ENCODE measurements around the gene SNAP47.

Gene SNAP47

GRCh38 chr1:227781314-227781930 lies 46.2 kb downstream of the SNAP47 start:
- DNase-seq (ENCODE audit: low read depth in 2 of 2), result no peak

GRCh38 chr1:227782226-227782625 lies 47.0 kb downstream of the SNAP47 start:
- no peak for DNase-seq (ENCODE audit: low read depth in 2 of 2)

GRCh38 chr1:227785094-227785804 lies 50.0 kb downstream of the SNAP47 start:
- DNase-seq (ENCODE audit: low read depth in 2 of 2), result no peak

GRCh38 chr1:227785805-227786671 lies 50.8 kb downstream of the SNAP47 start:
- DNase-seq (ENCODE audit: low read depth in 2 of 2), result no peak

GRCh38 chr1:227786673-227787512 lies 51.7 kb downstream of the SNAP47 start:
- DNase-seq (ENCODE audit: low read depth in 2 of 2), result no peak

GRCh38 chr1:227787513-227788270 lies 52.5 kb downstream of the SNAP47 start:
- DNase-seq (ENCODE audit: low read depth in 2 of 2), result peak; percentile 84 to 94

- no peak for DNase-seq (ENCODE audit: low read depth in 2 of 2)
These were observed 53.2 kb downstream of the SNAP47 start for GRCh38 chr1:227788271-227789083.

- no peak for DNase-seq (ENCODE audit: low read depth in 2 of 2)
These were observed 54.1 kb downstream of the SNAP47 start for GRCh38 chr1:227789084-227790033.

- DNase-seq (ENCODE audit: low read depth in 2 of 2), result no peak
These were observed 54.8 kb downstream of the SNAP47 start for GRCh38 chr1:227790034-227790400.

GRCh38 chr1:227790868-227791267 lies 55.6 kb downstream of the SNAP47 start:
- DNase-seq (ENCODE audit: low read depth in 2 of 2), result no peak

- no peak for DNase-seq (ENCODE audit: low read depth in 2 of 2)
These were observed 56.3 kb downstream of the SNAP47 start for GRCh38 chr1:227791425-227792143.

- no peak for DNase-seq (ENCODE audit: low read depth in 2 of 2)
These were observed 57.2 kb downstream of the SNAP47 start for GRCh38 chr1:227792216-227793078.

- DNase-seq (ENCODE audit: low read depth in 2 of 2), result no peak
These were observed 58.1 kb downstream of the SNAP47 start for GRCh38 chr1:227793079-227793947.

- DNase-seq (ENCODE audit: low read depth in 2 of 2), result no peak
These were observed 58.9 kb downstream of the SNAP47 start for GRCh38 chr1:227793948-227794816.

GRCh38 chr1:227794817-227795192 lies 59.6 kb downstream of the SNAP47 start:
- DNase-seq (ENCODE audit: low read depth in 2 of 2), result no peak

Data from stimulated activated CD4-positive, alpha-beta T cell treated with anti-CD3 and anti-CD28 coated beads, Interleukin-1b, Interleukin-23, amount 100 ng/mL, for 1 hour (primary cell).